Left renal pelvis (tissue), 4 donors: ENCODE results near the gene MACROD1. TPM values are rescaled to one million over a fixed set of nuclear protein-coding genes. Genes with fewer than 3 reads are reported as not detected.

Source experiments
- DNase-seq, 4 donors: peaks; one replicate each; pipeline ENCODE4 v3.0.0-alpha.2; 2013; ENCODE audit warnings: low read depth in 4 of 4, low spot score in 3 of 4
- polyA plus RNA-seq, 4 donors: library from polyadenylated mRNA; unstranded; fragments of 120-200 nt; gene quantifications; one replicate each; pipeline ENCODE4 v1.2.1, GENCODE V29; 2013; ENCODE audit not compliant: insufficient read length in 4 of 4

Gene MACROD1
- polyA plus RNA-seq, 4 donors: 14.9 to 17.8 (median 15.3) TPM

GRCh38 chr11:64132191-64132771, 33.6 kb downstream of the MACROD1 start:
- DNase-seq: no peak

GRCh38 chr11:64131683-64132190, 34.2 kb downstream of the MACROD1 start:
- DNase-seq: no peak

DNA sequence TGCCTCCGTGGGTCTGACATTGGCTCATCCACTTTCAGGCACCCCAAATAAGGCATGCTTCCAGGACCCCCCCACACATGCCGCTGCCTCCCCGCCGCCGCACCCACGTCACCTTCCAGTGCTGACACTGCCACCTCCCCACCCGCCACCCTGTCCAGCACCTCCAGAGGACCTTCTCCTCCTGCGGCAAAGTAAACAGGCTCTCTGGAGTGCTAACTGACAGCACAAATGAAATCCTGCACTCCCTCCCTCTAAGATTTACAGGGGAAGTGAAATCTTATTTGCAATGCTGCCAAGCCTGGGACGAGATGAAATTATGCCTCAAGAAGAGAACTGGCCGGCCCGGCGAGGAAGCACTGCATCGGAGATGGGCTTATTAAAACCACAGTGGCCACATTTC, 35.3 kb downstream of the MACROD1 start:
- DNase-seq: no peak

- DNase-seq: no peak
Observed at GRCh38 chr11:64129403-64129802, 36.5 kb downstream of the MACROD1 start.

DNA sequence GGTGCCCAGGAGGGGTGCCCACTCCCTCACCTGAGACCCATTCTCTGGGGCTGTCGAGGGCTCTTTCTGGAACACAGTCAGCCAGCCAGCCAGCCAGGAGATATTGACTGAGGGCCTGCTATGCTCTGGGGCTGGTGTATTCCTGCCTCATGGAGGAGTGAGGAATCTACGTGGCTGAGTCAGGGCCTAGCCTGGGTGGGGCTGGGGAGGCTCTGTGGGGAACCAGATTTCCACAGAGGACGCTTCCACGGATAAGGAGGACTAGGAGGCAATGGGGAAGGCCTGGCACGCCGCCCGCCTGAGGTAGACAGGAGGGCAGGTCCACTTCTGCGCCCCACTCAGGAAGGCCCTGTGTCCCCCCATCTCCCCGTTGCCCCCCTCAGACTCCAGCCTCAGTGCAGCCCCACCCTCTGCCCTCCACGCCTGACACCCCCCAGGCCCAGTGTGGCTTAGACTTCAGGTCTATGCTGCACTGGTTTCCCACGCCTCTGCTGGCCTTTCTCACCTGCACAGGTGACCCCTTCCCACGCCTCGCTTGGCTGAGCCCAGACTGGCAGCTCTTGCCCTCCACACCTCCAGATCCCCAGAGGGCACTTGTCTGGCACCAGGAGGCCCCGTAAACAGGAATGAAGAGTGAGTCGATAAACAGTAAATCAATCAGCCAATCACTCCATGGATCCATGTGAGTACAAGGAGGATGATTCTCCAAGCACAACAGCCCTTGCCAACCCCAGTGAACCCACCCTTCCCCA, 37.5 kb downstream of the MACROD1 start:
- no peak for DNase-seq

DNA sequence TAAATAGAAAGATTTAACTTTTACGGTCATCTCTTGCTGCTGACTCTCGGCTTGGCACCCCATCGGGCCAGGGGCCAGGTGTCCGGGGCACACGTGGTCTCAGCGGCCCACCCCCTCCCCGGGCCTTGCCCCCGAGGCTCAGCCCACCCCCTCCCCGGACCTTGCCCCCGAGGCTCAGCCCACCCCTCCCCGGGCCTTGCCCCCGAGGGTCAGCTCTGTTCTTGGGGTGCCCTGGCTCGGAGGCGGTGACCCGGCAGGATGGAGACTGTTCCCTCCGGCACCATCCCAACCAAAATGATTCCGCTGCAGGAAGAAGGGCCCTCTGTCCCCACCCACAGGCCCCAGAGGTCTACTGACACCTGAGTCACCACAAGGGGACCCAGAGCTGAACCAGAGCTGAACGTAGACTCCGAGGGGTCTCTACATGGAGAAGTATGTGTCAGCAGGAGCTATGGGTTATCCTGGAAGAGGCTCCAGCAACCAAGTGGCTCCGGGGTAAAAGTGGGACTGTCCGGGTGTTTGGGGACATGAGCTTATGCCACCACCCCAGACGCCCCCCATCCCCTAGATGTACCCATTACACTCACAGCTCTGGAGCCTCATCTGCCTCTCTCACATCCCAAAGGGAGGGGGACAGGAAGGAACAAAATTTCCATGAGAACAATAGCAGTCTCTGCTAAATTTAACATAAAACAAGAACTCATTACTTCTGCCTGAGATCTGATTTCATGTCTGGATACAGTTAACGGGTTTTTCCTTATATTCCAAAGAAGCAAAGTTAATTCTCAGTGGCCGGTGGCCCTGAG, 38.4 kb downstream of the MACROD1 start:
- no peak for DNase-seq

DNA sequence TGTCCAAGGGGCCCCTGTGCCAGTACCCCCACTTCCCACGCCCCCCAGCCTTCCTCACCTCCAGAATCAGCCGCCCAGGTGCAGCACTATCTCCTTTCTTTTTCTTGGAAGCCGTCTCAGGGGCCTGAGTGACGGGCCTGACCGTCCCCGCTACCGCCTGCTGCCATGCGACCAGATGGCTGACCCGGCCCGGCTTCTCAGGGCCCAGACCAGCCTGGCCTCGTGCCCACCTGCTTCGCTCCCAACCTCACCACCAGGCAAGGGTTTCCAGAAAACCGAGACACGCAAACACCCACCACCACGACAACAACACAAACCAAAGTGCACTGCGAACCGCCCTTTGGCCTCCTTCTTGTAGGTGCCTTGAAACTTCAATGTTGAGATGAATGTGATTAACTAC, 39.1 kb downstream of the MACROD1 start:
- DNase-seq: no peak

DNA sequence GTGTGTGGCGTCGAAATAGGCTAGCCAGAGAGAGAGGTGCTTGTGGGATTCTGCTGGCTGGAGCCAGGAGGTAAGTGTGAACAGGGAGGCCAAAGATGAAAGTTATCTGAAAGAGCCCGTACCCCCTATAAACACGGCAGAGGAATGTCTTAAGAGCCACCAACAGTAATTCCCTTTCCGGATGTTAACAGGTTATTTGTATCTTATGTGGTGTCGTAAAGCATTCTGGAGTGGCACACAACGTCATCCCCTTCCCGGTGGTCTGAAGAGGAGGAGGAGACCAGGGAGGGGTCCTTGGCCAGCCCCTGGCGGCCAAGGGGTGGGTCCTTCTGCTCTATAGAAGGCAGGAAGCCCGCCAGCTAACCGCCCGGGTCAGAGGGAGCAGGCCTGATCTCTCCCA, 39.5 kb downstream of the MACROD1 start:
- no peak for DNase-seq

GRCh38 chr11:64125676-64126075, 40.2 kb downstream of the MACROD1 start:
- no peak for DNase-seq

- DNase-seq: no peak
Observed at GRCh38 chr11:64124147-64124546, 41.8 kb downstream of the MACROD1 start.

DNA sequence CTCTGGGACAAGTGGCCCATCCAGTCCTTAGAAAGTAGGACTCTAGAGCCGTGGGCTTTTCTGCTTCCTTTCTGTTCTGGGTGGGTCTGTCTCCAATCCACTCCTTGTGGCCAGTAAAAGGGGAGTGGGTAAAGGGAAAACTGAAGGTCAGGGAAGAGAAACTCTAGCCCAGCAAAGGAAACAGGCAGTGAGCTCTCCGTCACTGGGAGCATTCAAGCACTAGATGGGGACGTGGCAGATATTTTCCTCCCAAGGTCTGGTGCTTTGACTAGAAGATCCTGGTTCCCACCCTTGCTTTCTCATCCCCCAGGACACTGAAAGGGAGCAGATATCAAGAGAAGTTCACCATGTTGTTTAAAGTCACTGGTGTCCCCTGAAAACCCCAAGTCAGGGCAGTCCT, 42.2 kb downstream of the MACROD1 start:
- DNase-seq: no peak

DNA sequence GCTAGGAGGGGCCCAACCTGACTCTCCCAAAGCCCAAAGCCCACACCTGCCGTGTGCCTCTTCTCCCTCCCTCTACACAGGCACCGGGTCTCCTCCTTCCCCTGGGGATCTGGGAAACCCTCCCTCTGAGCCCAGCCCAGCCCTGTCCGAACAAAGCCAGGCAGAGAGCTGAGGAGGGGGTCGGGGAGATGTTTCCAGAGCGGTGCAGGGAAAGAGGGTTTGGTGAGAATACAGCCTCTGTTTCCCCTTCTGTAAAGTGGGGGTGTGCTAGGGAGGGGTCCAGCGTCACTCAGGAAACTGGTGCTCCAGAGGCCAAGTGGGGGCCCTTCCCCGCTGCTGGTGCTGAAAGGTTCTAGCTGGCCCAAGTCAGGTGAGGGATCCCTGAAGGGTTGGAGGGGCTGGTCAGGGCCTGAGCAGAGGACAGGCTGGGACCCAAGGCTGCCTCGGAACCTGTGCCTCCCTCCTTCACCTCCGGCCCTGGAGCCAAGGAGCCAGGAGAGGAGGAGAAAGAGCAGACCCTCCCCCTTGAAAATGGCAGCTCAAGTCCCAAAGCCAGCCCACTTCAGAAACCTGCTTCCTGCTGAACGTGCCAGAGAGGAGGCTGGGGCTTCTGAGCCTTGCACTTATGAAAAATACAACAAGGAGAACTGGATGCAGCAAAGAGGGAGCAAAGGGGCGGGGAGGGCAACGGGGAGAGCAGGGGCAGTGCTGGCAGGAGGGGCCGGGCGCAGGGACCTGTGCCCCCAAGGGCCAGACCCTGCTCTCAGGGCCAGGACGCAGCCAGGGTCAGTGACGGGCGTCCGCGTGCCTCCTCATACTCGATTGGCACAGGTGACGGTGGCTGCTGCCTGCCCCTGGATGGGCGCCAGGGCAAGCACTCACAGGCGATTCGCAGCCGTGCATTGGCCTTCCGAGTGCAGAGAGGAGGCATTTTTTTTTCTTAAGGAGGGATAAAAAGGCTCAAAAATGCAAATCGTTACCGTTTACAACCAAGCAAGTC, 43.2 kb downstream of the MACROD1 start:
- no peak for DNase-seq

DNA sequence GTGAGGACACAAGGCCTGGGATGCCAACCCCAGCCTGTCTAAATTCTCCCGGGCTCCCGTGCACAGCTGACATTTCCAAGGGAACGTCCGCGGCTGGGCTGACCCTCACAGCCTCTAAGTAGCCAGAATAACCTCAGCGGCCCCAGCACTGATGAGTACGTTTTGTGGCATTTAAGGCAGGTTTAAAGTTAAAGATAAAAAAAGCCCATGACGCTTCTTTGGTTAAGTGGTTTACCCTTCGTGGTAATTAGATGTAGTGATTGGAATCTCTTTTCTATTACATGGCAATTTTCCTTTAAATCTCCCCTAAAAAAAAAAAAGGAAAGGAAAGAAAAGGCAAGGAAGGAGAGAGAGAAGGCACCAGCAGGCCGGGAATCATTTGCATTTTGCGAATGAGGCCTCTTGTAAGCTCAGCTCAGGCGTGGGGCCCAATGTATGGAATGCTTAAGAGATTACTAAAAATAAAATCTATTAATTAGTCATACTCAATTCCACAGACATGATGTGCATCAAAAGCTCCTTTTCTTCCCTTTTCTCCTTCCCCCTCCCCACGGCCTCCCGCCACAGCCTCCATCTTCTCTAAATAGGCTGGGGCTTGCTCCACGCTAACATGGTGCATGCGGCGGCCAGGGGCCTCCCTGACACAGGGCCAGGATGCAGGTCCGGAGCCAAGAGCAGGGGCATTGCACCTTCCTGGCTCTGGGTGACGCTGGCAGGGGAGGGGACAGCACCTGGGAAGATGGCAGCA, 44.1 kb downstream of the MACROD1 start:
- DNase-seq: no peak

DNA sequence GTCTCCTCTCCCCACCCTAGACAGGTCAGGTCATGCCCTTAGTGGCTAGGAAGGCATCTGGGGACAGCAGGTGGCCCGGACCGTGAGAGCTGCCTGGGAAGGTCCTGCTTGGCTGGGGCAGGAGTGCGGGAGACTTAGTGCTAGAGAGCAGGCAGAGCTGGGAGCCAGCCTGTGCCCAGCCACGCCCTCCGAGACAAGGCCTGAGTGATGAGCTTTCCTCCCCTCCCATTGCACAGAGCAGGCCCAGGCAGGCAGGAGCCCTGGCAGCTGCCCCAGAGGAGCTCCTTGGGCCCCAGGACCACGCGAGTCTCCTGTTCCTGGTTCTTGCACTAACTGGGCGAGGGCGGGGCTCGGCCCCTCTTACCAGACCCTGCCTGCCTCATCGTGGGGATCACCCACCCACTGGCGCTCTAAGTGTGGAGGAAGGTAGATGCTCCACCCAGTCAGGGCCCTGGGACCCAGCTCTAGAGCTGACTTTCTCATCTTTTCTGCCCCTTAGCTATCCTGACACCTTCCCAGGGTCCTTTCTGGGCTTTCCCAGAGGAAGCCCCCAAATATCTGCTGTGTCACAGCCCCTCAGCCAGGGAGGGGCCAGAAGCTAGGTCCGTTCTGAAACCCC, 44.9 kb downstream of the MACROD1 start:
- no peak for DNase-seq

- no peak for DNase-seq
Observed at GRCh38 chr11:64119700-64120099, 46.2 kb downstream of the MACROD1 start.

- no peak for DNase-seq
Observed at GRCh38 chr11:64118876-64119665, 46.8 kb downstream of the MACROD1 start.

DNA sequence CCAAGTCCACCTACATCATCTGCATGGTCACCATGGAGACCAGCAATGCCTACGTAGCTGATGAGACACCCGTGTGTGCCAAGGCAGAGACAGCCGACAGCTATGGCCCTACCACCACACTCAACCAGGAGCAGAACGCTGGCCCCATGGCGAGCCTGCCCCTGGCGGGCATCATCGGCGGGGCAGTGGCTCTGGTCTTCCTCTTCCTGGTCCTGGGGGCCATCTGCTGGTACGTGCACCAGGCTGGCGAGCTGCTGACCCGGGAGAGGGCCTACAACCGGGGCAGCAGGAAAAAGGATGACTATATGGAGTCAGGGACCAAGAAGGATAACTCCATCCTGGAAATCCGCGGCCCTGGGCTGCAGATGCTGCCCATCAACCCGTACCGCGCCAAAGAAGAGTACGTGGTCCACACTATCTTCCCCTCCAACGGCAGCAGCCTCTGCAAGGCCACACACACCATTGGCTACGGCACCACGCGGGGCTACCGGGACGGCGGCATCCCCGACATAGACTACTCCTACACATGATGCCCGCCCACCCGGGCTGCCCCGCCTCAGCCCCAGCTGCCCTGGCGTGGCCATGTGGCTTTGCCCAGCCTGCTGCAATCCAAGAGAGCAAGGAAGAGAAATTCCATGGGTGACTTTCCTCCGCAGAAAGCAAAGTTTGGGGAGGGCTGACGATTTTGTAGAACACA, 48.0 kb downstream of the MACROD1 start:
- DNase-seq: no peak
